HG02852 (cell line): ENCODE data around the gene ZNF385D.

Source experiments
- ATAC-seq: cut with Tn5 transposase; IDR thresholded peaks from one replicate; pipeline ENCODE4 v1.9.1; 2021; ENCODE audit warnings: mild to moderate bottlenecking, moderate library complexity; ENCODE audit not compliant: unreplicated experiment

The ZNF385D gene

GRCh38 chr3:21618695-21619094 lies 132.3 kb downstream of the ZNF385D start:
- ATAC-seq, result no peak

- no peak for ATAC-seq
These were observed 137.5 kb downstream of the ZNF385D start for GRCh38 chr3:21613372-21614070.

- no peak for ATAC-seq
These were observed 149.8 kb downstream of the ZNF385D start for GRCh38 chr3:21601178-21601577.

- no peak for ATAC-seq
These were observed 151.1 kb downstream of the ZNF385D start for GRCh38 chr3:21599890-21600289.

GRCh38 chr3:21592828-21593227 lies 158.2 kb downstream of the ZNF385D start:
- ATAC-seq, result no peak

- ATAC-seq, result no peak
These were observed 163.1 kb downstream of the ZNF385D start for GRCh38 chr3:21587894-21588293.

GRCh38 chr3:21585216-21585740 lies 165.7 kb downstream of the ZNF385D start:
- no peak for ATAC-seq

- ATAC-seq, result no peak
These were observed 177.7 kb downstream of the ZNF385D start for GRCh38 chr3:21573291-21573690.

GRCh38 chr3:21564531-21564930 lies 186.5 kb downstream of the ZNF385D start:
- no peak for ATAC-seq

- ATAC-seq, result no peak
These were observed 188.8 kb downstream of the ZNF385D start for GRCh38 chr3:21562243-21562642.

- ATAC-seq, result no peak
These were observed 189.5 kb downstream of the ZNF385D start for GRCh38 chr3:21561472-21561871.

GRCh38 chr3:21551019-21551418 lies 200.0 kb downstream of the ZNF385D start:
- no peak for ATAC-seq

GRCh38 chr3:21544076-21544462 lies 206.9 kb downstream of the ZNF385D start:
- ATAC-seq, result no peak

- no peak for ATAC-seq
These were observed 207.5 kb downstream of the ZNF385D start for GRCh38 chr3:21543380-21544075.

GRCh38 chr3:21542656-21543379 lies 208.2 kb downstream of the ZNF385D start:
- no peak for ATAC-seq

- no peak for ATAC-seq
These were observed 210.7 kb downstream of the ZNF385D start for GRCh38 chr3:21540265-21540664.

- no peak for ATAC-seq
These were observed 216.5 kb downstream of the ZNF385D start for GRCh38 chr3:21534462-21534861.

- ATAC-seq, result no peak
These were observed 218.0 kb downstream of the ZNF385D start for GRCh38 chr3:21533002-21533401.

- no peak for ATAC-seq
These were observed 219.1 kb downstream of the ZNF385D start for GRCh38 chr3:21531909-21532308.

- ATAC-seq, result no peak
These were observed 222.6 kb downstream of the ZNF385D start for GRCh38 chr3:21528291-21528995.

- no peak for ATAC-seq
These were observed 224.5 kb downstream of the ZNF385D start for GRCh38 chr3:21526461-21526860.
